Measurements from ENCODE around the gene GJB1. TPM values are rescaled to one million over a fixed set of nuclear protein-coding genes. Genes with fewer than 3 reads are reported as not detected.
"Not testable (repeated sequence)": the region's sequence is repeated elsewhere in the genome, so short reads cannot be mapped to it uniquely, and the experiment has no call there.

GJB1 gene
- total and polyA plus RNA-seq, 2 donors: 0.11 TPM; not detected in 1

- over 99% methylated on average over 4 of the region's 4 CpGs for WGBS
- Histone ChIP-seq H3K36me3 (ENCODE audit: control insufficient read depth in 2 of 2, insufficient read depth in 2 of 2, low read length in 1 of 2) (no peaks in the 10 kb centered on the region), H3K27ac (ENCODE audit: low read depth in 1 of 2, low read length in 1 of 2) (no peak overlapping the region), H3K4me3 (ENCODE audit: low read length in 2 of 2) (no peak overlapping the region), H3K27me3 (ENCODE audit: control insufficient read depth in 2 of 2, insufficient read depth in 1 of 2, low read length in 1 of 2) (no peaks in the 10 kb centered on the region), H3K4me1 (ENCODE audit: control insufficient read depth in 2 of 2, insufficient read depth in 2 of 2, low read length in 2 of 2) (peaks cover 12 to 19% of the 10 kb centered on the region in 2 donors), H3K9me3 (ENCODE audit: control insufficient read depth in 2 of 2, insufficient read depth in 1 of 2, low read length in 1 of 2) (no peaks in the 10 kb centered on the region)
- no peak for DNase-seq (ENCODE audit: low read depth in 6 of 9, low spot score in 9 of 9)
These were observed 33.8 kb downstream of the GJB1 start for GRCh38 chrX:71256856-71257255.

- not testable (repeated sequence) for H3K9me3 ChIP-seq (ENCODE audit: control insufficient read depth in 2 of 2, insufficient read depth in 1 of 2, low read length in 1 of 2); H3K4me3 ChIP-seq (ENCODE audit: low read length in 2 of 2); H3K36me3 ChIP-seq (ENCODE audit: control insufficient read depth in 2 of 2, insufficient read depth in 2 of 2, low read length in 1 of 2); H3K4me1 ChIP-seq (ENCODE audit: control insufficient read depth in 2 of 2, insufficient read depth in 2 of 2, low read length in 2 of 2); DNase-seq (ENCODE audit: low read depth in 6 of 9, low spot score in 9 of 9); H3K27me3 ChIP-seq (ENCODE audit: control insufficient read depth in 2 of 2, insufficient read depth in 1 of 2, low read length in 1 of 2); H3K27ac ChIP-seq (ENCODE audit: low read depth in 1 of 2, low read length in 1 of 2)
These were observed 45.6 kb downstream of the GJB1 start for GRCh38 chrX:71268624-71269023.

GRCh38 chrX:71269801-71270395 lies 46.9 kb downstream of the GJB1 start:
- Histone ChIP-seq H3K27ac (ENCODE audit: low read depth in 1 of 2, low read length in 1 of 2) (no peak overlapping the region), H3K9me3 (ENCODE audit: control insufficient read depth in 2 of 2, insufficient read depth in 1 of 2, low read length in 1 of 2) (no peaks in the 10 kb centered on the region), H3K4me3 (ENCODE audit: low read length in 2 of 2) (no peak overlapping the region), H3K4me1 (ENCODE audit: control insufficient read depth in 2 of 2, insufficient read depth in 2 of 2, low read length in 2 of 2) (no peaks in the 10 kb centered on the region), H3K36me3 (ENCODE audit: control insufficient read depth in 2 of 2, insufficient read depth in 2 of 2, low read length in 1 of 2) (no peaks in the 10 kb centered on the region), H3K27me3 (ENCODE audit: control insufficient read depth in 2 of 2, insufficient read depth in 1 of 2, low read length in 1 of 2) (no peaks in the 10 kb centered on the region)
- no peak for DNase-seq (ENCODE audit: low read depth in 6 of 9, low spot score in 9 of 9)
- 96% methylated on average over 19 of the region's 19 CpGs for WGBS

- not testable (repeated sequence) for H3K4me3 ChIP-seq (ENCODE audit: low read length in 2 of 2); H3K27ac ChIP-seq (ENCODE audit: low read depth in 1 of 2, low read length in 1 of 2); H3K9me3 ChIP-seq (ENCODE audit: control insufficient read depth in 2 of 2, insufficient read depth in 1 of 2, low read length in 1 of 2); H3K4me1 ChIP-seq (ENCODE audit: control insufficient read depth in 2 of 2, insufficient read depth in 2 of 2, low read length in 2 of 2); DNase-seq (ENCODE audit: low read depth in 6 of 9, low spot score in 9 of 9); H3K27me3 ChIP-seq (ENCODE audit: control insufficient read depth in 2 of 2, insufficient read depth in 1 of 2, low read length in 1 of 2); H3K36me3 ChIP-seq (ENCODE audit: control insufficient read depth in 2 of 2, insufficient read depth in 2 of 2, low read length in 1 of 2)
- WGBS: 100% methylated on average over 2 of the region's 2 CpGs
These were observed 49.3 kb downstream of the GJB1 start for GRCh38 chrX:71272313-71272712.

Other genes starting within 250 kb of the GJB1 start
- 29.7 TPM for gene SNX12, start 154.9 kb upstream of the GJB1 start, total RNA-seq
- gene SNX12, start 154.9 kb upstream of the GJB1 start, polyA plus RNA-seq: 23.5 TPM
- 9.4 TPM for gene FOXO4, start 127.4 kb upstream of the GJB1 start, total RNA-seq
- 12.3 TPM for gene FOXO4, start 127.4 kb upstream of the GJB1 start, polyA plus RNA-seq
- gene CXorf65, start 116.5 kb upstream of the GJB1 start, total RNA-seq: 4.5 TPM
- 40.8 TPM for gene CXorf65, start 116.5 kb upstream of the GJB1 start, polyA plus RNA-seq
- gene IL2RG, start 111.6 kb upstream of the GJB1 start, total RNA-seq: 91.6 TPM
- gene IL2RG, start 111.6 kb upstream of the GJB1 start, polyA plus RNA-seq: 197 TPM
- gene MED12, start 104.6 kb upstream of the GJB1 start, total RNA-seq: 11.0 TPM
- gene MED12, start 104.6 kb upstream of the GJB1 start, polyA plus RNA-seq: 9.3 TPM
- 0.19 TPM for gene NLGN3, start 78.4 kb upstream of the GJB1 start, total RNA-seq
- 1.5 TPM for gene NLGN3, start 78.4 kb upstream of the GJB1 start, polyA plus RNA-seq
- 11.0 TPM for gene ZMYM3, start 30.9 kb downstream of the GJB1 start, total RNA-seq
- gene ZMYM3, start 30.9 kb downstream of the GJB1 start, polyA plus RNA-seq: 12.1 TPM
- gene NONO, start 60.4 kb downstream of the GJB1 start, total RNA-seq: 483 TPM
- 170 TPM for gene NONO, start 60.4 kb downstream of the GJB1 start, polyA plus RNA-seq
- gene ITGB1BP2, start 78.5 kb downstream of the GJB1 start, total RNA-seq: 1.4 TPM
- 5.7 TPM for gene ITGB1BP2, start 78.5 kb downstream of the GJB1 start, polyA plus RNA-seq
- 22.9 TPM for gene TAF1, start 143.1 kb downstream of the GJB1 start, total RNA-seq
- 14.6 TPM for gene TAF1, start 143.1 kb downstream of the GJB1 start, polyA plus RNA-seq

All from thymus (tissue), 11 donors.